ENCODE measurements around the gene IPO4. TPM values are rescaled to one million over a fixed set of nuclear protein-coding genes. Genes with fewer than 3 reads are reported as not detected.

The IPO4 gene
- total and polyA plus RNA-seq, 9 of the 15 experiments (the other 6 are each of a cell fraction or from before 2014, with no cell fraction given) = 7.3 to 122 (median 31.8) TPM

DNA sequence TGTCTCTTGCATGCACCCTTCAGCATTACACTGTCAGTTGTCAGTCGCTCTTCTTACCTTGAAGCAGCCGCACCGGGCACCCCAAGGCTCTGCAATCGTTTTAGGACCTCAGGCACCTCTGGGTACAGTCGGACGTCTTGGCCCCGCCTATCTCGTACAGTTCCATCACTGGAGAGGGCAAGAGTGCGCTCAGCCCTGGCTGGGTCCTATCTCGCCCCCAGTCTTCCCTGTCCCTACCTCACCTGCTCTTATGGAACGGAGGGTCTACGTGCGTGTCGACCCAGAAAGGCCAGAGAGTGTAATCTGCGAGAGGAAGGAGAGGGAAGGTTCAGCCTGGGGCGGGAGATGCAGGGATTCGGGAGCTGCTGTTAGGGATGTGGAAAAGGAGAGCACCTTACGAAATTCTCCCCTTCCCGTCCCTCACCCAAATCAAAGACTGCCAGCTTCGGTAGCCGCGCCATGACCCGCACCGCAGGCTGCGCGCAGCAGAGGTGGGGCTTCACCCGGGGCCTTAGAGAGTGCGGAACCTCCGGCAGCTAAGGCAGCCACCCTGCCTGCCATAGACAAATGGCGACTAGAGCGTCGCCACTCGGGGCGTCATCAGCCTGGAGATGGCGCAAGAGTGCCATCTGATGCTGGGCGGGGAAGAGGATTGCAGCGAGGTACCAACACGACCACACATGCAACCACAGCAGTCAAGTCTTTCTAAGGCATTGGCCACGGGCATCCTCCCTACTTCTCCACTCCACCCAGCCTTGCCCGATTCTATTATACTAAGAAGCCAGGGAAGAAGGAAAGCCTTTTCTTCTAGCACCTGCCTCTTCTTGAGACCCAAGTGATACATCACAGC, 27.1 kb upstream of the IPO4 start, which contains the start of gene MDP1 (continued):
- TF ChIP-seq ZKSCAN1 (IDR thresholded peaks at IDR 0.05; ENCODE audit: low read depth, low read length) (no peak), MEIS2 (IDR thresholded peaks at IDR 0.05; ENCODE audit: partially characterized antibody) (peak; percentile 18), PTBP1 (IDR thresholded peaks at IDR 0.05; ENCODE audit: low read depth, low read length) (no peak), SREBF2 (CRISPR knock-in tag; IDR thresholded peaks at IDR 0.05) (no peak), ZNF165 (CRISPR knock-in tag; IDR thresholded peaks at IDR 0.05; ENCODE audit: borderline replicate concordance) (no peak), PPARD (CRISPR knock-in tag; IDR thresholded peaks at IDR 0.05) (no peak), FOXA3 (CRISPR knock-in tag; conservative IDR thresholded peaks at IDR 0.05 in 1 of 2, IDR thresholded peaks at IDR 0.05 in 1 of 2) (0 out of 4 replicates have a peak, but pooled peaks of 1 of the 2 experiments have one; percentile 44), U2AF2 (optimal IDR thresholded peaks at IDR 0.05; ENCODE audit: low read depth, low read length) (no peak), NFATC3 (IDR thresholded peaks at IDR 0.05) (no peak), YBX1 (IDR thresholded peaks at IDR 0.05) (no peak), ZNF551 (CRISPR knock-in tag; IDR thresholded peaks at IDR 0.05) (no peak), LEF1 (IDR thresholded peaks at IDR 0.05) (no peak), NR1H2 (CRISPR knock-in tag; IDR thresholded peaks at IDR 0.05) (no peak)
- TF ChIP-seq, protein P1, sequence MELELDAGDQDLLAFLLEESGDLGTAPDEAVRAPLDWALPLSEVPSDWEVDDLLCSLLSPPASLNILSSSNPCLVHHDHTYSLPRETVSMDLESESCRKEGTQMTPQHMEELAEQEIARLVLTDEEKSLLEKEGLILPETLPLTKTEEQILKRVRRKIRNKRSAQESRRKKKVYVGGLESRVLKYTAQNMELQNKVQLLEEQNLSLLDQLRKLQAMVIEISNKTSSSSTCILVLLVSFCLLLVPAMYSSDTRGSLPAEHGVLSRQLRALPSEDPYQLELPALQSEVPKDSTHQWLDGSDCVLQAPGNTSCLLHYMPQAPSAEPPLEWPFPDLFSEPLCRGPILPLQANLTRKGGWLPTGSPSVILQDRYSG (tag; conservative IDR thresholded peaks at IDR 0.05; ENCODE audit: low read depth) = no peak
- TF ChIP-seq, protein P2, sequence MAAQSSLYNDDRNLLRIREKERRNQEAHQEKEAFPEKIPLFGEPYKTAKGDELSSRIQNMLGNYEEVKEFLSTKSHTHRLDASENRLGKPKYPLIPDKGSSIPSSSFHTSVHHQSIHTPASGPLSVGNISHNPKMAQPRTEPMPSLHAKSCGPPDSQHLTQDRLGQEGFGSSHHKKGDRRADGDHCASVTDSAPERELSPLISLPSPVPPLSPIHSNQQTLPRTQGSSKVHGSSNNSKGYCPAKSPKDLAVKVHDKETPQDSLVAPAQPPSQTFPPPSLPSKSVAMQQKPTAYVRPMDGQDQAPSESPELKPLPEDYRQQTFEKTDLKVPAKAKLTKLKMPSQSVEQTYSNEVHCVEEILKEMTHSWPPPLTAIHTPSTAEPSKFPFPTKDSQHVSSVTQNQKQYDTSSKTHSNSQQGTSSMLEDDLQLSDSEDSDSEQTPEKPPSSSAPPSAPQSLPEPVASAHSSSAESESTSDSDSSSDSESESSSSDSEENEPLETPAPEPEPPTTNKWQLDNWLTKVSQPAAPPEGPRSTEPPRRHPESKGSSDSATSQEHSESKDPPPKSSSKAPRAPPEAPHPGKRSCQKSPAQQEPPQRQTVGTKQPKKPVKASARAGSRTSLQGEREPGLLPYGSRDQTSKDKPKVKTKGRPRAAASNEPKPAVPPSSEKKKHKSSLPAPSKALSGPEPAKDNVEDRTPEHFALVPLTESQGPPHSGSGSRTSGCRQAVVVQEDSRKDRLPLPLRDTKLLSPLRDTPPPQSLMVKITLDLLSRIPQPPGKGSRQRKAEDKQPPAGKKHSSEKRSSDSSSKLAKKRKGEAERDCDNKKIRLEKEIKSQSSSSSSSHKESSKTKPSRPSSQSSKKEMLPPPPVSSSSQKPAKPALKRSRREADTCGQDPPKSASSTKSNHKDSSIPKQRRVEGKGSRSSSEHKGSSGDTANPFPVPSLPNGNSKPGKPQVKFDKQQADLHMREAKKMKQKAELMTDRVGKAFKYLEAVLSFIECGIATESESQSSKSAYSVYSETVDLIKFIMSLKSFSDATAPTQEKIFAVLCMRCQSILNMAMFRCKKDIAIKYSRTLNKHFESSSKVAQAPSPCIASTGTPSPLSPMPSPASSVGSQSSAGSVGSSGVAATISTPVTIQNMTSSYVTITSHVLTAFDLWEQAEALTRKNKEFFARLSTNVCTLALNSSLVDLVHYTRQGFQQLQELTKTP (IDR thresholded peaks at IDR 0.05; ENCODE audit: low read depth in 1 of 2, partially characterized antibody in 2 of 2) = no peak
- TF ChIP-seq, protein P3, sequence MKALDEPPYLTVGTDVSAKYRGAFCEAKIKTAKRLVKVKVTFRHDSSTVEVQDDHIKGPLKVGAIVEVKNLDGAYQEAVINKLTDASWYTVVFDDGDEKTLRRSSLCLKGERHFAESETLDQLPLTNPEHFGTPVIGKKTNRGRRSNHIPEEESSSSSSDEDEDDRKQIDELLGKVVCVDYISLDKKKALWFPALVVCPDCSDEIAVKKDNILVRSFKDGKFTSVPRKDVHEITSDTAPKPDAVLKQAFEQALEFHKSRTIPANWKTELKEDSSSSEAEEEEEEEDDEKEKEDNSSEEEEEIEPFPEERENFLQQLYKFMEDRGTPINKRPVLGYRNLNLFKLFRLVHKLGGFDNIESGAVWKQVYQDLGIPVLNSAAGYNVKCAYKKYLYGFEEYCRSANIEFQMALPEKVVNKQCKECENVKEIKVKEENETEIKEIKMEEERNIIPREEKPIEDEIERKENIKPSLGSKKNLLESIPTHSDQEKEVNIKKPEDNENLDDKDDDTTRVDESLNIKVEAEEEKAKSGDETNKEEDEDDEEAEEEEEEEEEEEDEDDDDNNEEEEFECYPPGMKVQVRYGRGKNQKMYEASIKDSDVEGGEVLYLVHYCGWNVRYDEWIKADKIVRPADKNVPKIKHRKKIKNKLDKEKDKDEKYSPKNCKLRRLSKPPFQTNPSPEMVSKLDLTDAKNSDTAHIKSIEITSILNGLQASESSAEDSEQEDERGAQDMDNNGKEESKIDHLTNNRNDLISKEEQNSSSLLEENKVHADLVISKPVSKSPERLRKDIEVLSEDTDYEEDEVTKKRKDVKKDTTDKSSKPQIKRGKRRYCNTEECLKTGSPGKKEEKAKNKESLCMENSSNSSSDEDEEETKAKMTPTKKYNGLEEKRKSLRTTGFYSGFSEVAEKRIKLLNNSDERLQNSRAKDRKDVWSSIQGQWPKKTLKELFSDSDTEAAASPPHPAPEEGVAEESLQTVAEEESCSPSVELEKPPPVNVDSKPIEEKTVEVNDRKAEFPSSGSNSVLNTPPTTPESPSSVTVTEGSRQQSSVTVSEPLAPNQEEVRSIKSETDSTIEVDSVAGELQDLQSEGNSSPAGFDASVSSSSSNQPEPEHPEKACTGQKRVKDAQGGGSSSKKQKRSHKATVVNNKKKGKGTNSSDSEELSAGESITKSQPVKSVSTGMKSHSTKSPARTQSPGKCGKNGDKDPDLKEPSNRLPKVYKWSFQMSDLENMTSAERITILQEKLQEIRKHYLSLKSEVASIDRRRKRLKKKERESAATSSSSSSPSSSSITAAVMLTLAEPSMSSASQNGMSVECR (CRISPR knock-in tag; IDR thresholded peaks at IDR 0.05) = peak; percentile 59; the same call in 1 of the 2 replicates
- TF ChIP-seq, protein P4, sequence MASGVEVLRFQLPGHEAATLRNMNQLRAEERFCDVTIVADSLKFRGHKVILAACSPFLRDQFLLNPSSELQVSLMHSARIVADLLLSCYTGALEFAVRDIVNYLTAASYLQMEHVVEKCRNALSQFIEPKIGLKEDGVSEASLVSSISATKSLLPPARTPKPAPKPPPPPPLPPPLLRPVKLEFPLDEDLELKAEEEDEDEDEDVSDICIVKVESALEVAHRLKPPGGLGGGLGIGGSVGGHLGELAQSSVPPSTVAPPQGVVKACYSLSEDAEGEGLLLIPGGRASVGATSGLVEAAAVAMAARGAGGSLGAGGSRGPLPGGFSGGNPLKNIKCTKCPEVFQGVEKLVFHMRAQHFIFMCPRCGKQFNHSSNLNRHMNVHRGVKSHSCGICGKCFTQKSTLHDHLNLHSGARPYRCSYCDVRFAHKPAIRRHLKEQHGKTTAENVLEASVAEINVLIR (CRISPR knock-in tag; IDR thresholded peaks at IDR 0.05) = peak; percentile 82
